IPS-NIHi11 (cell line): ENCODE data around the gene RGL1.
A peak's percentile ranks its signal among the peaks of the same experiment; 100 is the strongest.
"Not testable (repeated sequence)": the region's sequence is repeated elsewhere in the genome, so short reads cannot be mapped to it uniquely, and the experiment has no call there.

ENCODE experiments used
- DNase-seq: peaks from one replicate; pipeline ENCODE4 v3.0.0; 2012; ENCODE audit warnings: mixed read lengths, low spot score

Gene RGL1

GRCh38 chr1:183804916-183805841 lies at the start of gene RGL1:
RGL1 (plus strand) TSS chr1:183805120; CDS start chr1:183805298, 178 bp downstream.
- peak; percentile 58 for DNase-seq

- DNase-seq = no peak
These were observed 48.6 kb upstream of the RGL1 start for GRCh38 chr1:183756326-183756725.

GRCh38 chr1:183757061-183757460 lies 47.9 kb upstream of the RGL1 start:
- no peak for DNase-seq

GRCh38 chr1:183758913-183759312 lies 46.0 kb upstream of the RGL1 start:
- no peak for DNase-seq

- no peak for DNase-seq
These were observed 44.3 kb upstream of the RGL1 start for GRCh38 chr1:183760661-183761060.

GRCh38 chr1:183761871-183762270 lies 43.0 kb upstream of the RGL1 start:
- no peak for DNase-seq

GRCh38 chr1:183762856-183763255 lies 42.1 kb upstream of the RGL1 start:
- not testable (repeated sequence) for DNase-seq

GRCh38 chr1:183764981-183765380 lies 39.9 kb upstream of the RGL1 start:
- no peak for DNase-seq

- DNase-seq = no peak
These were observed 34.7 kb upstream of the RGL1 start for GRCh38 chr1:183769956-183770815.

- no peak for DNase-seq
These were observed 34.1 kb upstream of the RGL1 start for GRCh38 chr1:183770816-183771128.

GRCh38 chr1:183773482-183774274 lies 31.2 kb upstream of the RGL1 start:
- DNase-seq = no peak

GRCh38 chr1:183774938-183775337 lies 30.0 kb upstream of the RGL1 start:
- DNase-seq = no peak

GRCh38 chr1:183776731-183777130 lies 28.2 kb upstream of the RGL1 start:
- no peak for DNase-seq

- DNase-seq = no peak
These were observed 27.6 kb upstream of the RGL1 start for GRCh38 chr1:183777328-183777727.

- DNase-seq = no peak
These were observed 26.9 kb upstream of the RGL1 start for GRCh38 chr1:183778045-183778444.

- DNase-seq = no peak
These were observed 26.1 kb upstream of the RGL1 start for GRCh38 chr1:183778568-183779433.

GRCh38 chr1:183780159-183780558 lies 24.8 kb upstream of the RGL1 start:
- no peak for DNase-seq

- no peak for DNase-seq
These were observed 24.2 kb upstream of the RGL1 start for GRCh38 chr1:183780757-183781156.

- no peak for DNase-seq
These were observed 21.6 kb upstream of the RGL1 start for GRCh38 chr1:183783342-183783741.

GRCh38 chr1:183783767-183784637 lies 20.9 kb upstream of the RGL1 start:
- no peak for DNase-seq
